Upper lobe of right lung (tissue), 1 donor: ENCODE measurements around the gene HOXC4. TPM values are rescaled to one million over a fixed set of nuclear protein-coding genes. Genes with fewer than 3 reads are reported as not detected.

Experiments
- ATAC-seq: fragments of 200-7000 bp; cut with Tn5 transposase; one replicate; pipeline ENCODE4 v1.9.1; 2020; ENCODE audit warnings: mild to moderate bottlenecking, moderate library complexity
- DNase-seq: peaks from one replicate; pipeline ENCODE4 v3.0.0-alpha.2; 2020
- H3K27ac ChIP-seq: fragments of 200-600 bp; one replicate; pipeline ENCODE4 v1.8.0; 2022
- H3K27me3 ChIP-seq: fragments of 200-600 bp; one replicate; pipeline ENCODE4 v1.8.0; 2022; ENCODE audit warnings: mild to moderate bottlenecking
- H3K36me3 ChIP-seq: fragments of 200-600 bp; one replicate; pipeline ENCODE4 v1.8.0; 2022
- H3K4me1 ChIP-seq: fragments of 200-600 bp; one replicate; pipeline ENCODE4 v1.8.0; 2022
- H3K4me3 ChIP-seq: fragments of 200-600 bp; one replicate; pipeline ENCODE4 v1.8.0; 2022; ENCODE audit warnings: mild to moderate bottlenecking
- H3K9me3 ChIP-seq: fragments of 200-600 bp; one replicate; pipeline ENCODE4 v1.8.0; 2022
- CTCF ChIP-seq: fragments of 200-600 bp; IDR thresholded peaks from one replicate; pipeline ENCODE4 v1.8.0; 2022; ENCODE audit warnings: antibody characterized with exemption
- intact Hi-C: fragments of 100-400 bp; cut with DNase I; formaldehyde crosslinking; loops from one replicate; pipeline ENCODE4 v1.11.0; 2022
- long read RNA-seq: library from polyadenylated mRNA; unstranded; transcript quantifications from one replicate; pipeline ENCODE4 v2.0.0, GENCODE V29; 2021
- total RNA-seq: library from RNA; stranded (reverse); fragmentation: NEBNext Ultra II Directional; extraction: Animal tissue kit (Norgen Biotek cat#: 25700); gene quantifications from one replicate; pipeline ENCODE4 v1.2.1, GENCODE V29; 2021
- donor health status: DM: no; HTN: yes; CAD: no; lungs with severe emphysema.

HOXC4 gene
- 0.61 TPM for total RNA-seq
- long read RNA-seq, partial matches to known transcripts: 0 of 1 reads
- long read RNA-seq, other reads (novel, unspliced or antisense): 1 of 1 reads

GRCh38 chr12:54053751-54054741 lies at the start of gene HOXC4:
Gene HOXC4, plus strand, starts transcription at chr12:54053835. Its CDS starts 88 bp downstream, at chr12:54053923.
- H3K9me3 ChIP-seq: no peaks in the 10 kb centered on the region
- no peak for TF ChIP-seq CTCF
- H3K27me3 ChIP-seq: peaks cover 69% of the 10 kb centered on the region
- ATAC-seq (peak; percentile 29), DNase-seq (no peak)
- H3K4me3 ChIP-seq: peak within 1 kb of the TSS; percentile 56
- intact Hi-C loops: no loop called here
- H3K36me3 ChIP-seq: no peaks in the 10 kb centered on the region
- H3K4me1 ChIP-seq: peaks cover 11% of the 10 kb centered on the region
- H3K27ac ChIP-seq: peak within 1 kb of the TSS; percentile 36

GRCh38 chr12:54004063-54004840 lies 49.4 kb upstream of the HOXC4 start:
- H3K36me3 ChIP-seq: no peaks in the 10 kb centered on the region
- intact Hi-C loops: no loop called here
- peaks cover 15% of the 10 kb centered on the region for H3K4me1 ChIP-seq
- peaks cover 91% of the 10 kb centered on the region for H3K27me3 ChIP-seq
- H3K27ac ChIP-seq: no peak overlapping the region
- DNase-seq: no peak
- H3K4me3 ChIP-seq: no peak overlapping the region
- no peak for ATAC-seq
- no peaks in the 10 kb centered on the region for H3K9me3 ChIP-seq
- no peak for TF ChIP-seq CTCF

- H3K4me1 ChIP-seq: peaks cover 18% of the 10 kb centered on the region
- H3K27ac ChIP-seq: no peak overlapping the region
- peak overlapping the region; percentile 40 for H3K4me3 ChIP-seq
- intact Hi-C loops: loop anchor here (5.0 kb wide), 1 partner anchor 192 kb away; no protein-coding TSS in a partner anchor
- no peak for TF ChIP-seq CTCF
- no peaks in the 10 kb centered on the region for H3K36me3 ChIP-seq
- peaks cover 91% of the 10 kb centered on the region for H3K27me3 ChIP-seq
- ATAC-seq (no peak), DNase-seq (no peak)
- no peaks in the 10 kb centered on the region for H3K9me3 ChIP-seq
Observed at GRCh38 chr12:54004841-54005530, 48.6 kb upstream of the HOXC4 start.

- intact Hi-C loops: loop anchor here (5.0 kb wide), 1 partner anchor 192 kb away; no protein-coding TSS in a partner anchor
- Histone ChIP-seq H3K4me3 (peak overlapping the region; percentile 40), H3K27me3 (peaks cover 91% of the 10 kb centered on the region), H3K27ac (no peak overlapping the region), H3K4me1 (peaks cover 13% of the 10 kb centered on the region), H3K36me3 (no peaks in the 10 kb centered on the region), H3K9me3 (no peaks in the 10 kb centered on the region)
- no peak for DNase-seq
- no peak for ATAC-seq
- TF ChIP-seq CTCF: no peak
Observed at GRCh38 chr12:54005531-54005852, 48.1 kb upstream of the HOXC4 start.

- no peaks in the 10 kb centered on the region for H3K36me3 ChIP-seq
- peak; percentile 94 for ATAC-seq
- intact Hi-C loops: loop anchor here (5.0 kb wide), 1 partner anchor 191 kb away; no protein-coding TSS in a partner anchor
- no peak overlapping the region for H3K27ac ChIP-seq
- H3K4me1 ChIP-seq: peaks cover 13% of the 10 kb centered on the region
- H3K4me3 ChIP-seq: peak overlapping the region; percentile 40
- peak; percentile 92 for TF ChIP-seq CTCF
- DNase-seq: peak; percentile 93
- H3K27me3 ChIP-seq: peaks cover 91% of the 10 kb centered on the region
- H3K9me3 ChIP-seq: no peaks in the 10 kb centered on the region
Observed at GRCh38 chr12:54005853-54006558, 47.6 kb upstream of the HOXC4 start.
